ENCODE measurements around the gene WWOX.

DNA sequence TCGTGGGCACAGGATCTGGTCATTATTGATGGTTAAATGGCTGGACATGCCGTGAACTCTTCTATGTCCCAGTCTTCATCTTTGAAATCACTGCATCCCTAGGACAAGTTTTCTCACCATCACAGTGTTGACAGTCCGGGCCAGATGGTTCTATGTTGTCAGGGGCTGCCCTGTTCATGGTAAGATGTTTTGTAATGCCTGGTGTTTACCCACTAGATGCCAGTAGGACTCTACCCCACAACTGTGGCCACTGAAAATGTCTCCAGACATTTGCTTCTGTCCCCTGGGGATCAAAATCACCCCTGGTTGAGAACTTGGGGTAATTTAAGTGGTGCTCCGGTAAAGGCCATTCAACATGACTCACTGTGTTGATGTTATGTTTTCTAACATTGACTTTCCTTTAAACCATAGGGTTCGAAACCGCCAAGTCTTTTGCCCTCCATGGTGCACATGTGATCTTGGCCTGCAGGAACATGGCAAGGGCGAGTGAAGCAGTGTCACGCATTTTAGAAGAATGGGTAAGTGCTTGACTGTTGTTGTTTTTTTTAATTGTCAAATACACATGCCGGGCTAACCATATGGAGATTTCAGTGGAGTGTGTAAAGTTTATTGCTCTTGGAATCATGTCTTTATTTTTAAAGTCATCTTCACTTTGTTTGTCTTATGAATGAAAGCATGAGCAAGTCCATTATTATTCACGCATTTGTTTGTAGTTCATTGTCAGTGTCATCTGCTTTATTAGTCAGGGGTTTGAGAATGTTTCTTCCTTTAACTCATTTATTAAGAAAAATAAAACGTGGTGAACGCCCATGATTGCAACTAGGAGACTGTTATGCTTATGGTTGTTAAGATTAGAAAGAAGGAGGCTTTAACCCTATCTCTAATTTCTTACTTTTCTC, 64.6 kb downstream of the WWOX start:
- TF ChIP-seq POLR2A (IDR thresholded peaks at IDR 0.05) (no peak), EP300 (IDR thresholded peaks at IDR 0.05) (no peak), POLR2AphosphoS5 (IDR thresholded peaks at IDR 0.05) (no peak)
- TF ChIP-seq, protein P1, sequence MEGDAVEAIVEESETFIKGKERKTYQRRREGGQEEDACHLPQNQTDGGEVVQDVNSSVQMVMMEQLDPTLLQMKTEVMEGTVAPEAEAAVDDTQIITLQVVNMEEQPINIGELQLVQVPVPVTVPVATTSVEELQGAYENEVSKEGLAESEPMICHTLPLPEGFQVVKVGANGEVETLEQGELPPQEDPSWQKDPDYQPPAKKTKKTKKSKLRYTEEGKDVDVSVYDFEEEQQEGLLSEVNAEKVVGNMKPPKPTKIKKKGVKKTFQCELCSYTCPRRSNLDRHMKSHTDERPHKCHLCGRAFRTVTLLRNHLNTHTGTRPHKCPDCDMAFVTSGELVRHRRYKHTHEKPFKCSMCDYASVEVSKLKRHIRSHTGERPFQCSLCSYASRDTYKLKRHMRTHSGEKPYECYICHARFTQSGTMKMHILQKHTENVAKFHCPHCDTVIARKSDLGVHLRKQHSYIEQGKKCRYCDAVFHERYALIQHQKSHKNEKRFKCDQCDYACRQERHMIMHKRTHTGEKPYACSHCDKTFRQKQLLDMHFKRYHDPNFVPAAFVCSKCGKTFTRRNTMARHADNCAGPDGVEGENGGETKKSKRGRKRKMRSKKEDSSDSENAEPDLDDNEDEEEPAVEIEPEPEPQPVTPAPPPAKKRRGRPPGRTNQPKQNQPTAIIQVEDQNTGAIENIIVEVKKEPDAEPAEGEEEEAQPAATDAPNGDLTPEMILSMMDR (IDR thresholded peaks at IDR 0.05) = no peak

All from gastroesophageal sphincter (tissue), 3 donors.